ENCODE results near the gene AQP1. TPM values are rescaled to one million over a fixed set of nuclear protein-coding genes. Genes with fewer than 3 reads are reported as not detected.

Gene AQP1
- total RNA-seq, 1 donor = 0.42 TPM

DNA sequence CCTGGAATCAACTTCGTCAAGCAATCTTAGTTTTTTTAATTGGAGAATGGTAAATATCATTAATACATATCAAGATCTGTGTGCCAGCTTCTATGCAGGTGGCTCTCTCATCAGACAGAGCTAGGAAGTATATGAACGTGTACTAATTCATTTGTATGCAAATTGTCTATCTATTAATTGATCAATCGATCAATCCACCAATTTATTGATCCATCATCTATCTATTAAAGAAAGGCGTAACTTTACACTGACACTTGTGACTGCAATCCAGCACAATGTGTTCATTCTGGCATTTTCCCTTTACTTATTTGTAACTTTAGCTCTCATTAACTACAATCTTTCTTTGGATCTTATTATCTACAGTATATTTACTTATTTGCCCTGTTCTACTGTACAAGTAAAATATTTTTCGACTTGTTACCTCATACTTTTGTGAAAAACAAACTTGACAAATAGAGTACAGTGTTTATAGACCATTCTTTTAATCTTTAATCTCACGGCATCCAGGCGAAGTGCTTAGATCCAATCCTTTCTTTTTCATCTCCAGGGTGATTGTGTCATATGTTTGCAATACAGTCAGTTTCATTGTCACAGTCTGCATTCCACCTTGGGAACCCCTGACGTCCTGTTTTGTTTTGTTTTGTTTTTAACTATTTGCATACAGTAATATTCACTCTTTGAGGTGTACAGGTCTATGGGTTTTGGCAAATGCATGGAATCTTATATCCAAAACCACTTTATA lies 30.1 kb downstream of the AQP1 start:
- Histone ChIP-seq H3K4me1 (ENCODE audit: insufficient read depth, low read length) (no peaks in the 10 kb centered on the region), H3K9me3 (ENCODE audit: low read depth, low read length) (peaks cover 8% of the 10 kb centered on the region), H3K4me3 (ENCODE audit: low read length) (no peak overlapping the region), H3K27me3 (ENCODE audit: insufficient read depth, low read length) (peaks cover 31% of the 10 kb centered on the region)

DNA sequence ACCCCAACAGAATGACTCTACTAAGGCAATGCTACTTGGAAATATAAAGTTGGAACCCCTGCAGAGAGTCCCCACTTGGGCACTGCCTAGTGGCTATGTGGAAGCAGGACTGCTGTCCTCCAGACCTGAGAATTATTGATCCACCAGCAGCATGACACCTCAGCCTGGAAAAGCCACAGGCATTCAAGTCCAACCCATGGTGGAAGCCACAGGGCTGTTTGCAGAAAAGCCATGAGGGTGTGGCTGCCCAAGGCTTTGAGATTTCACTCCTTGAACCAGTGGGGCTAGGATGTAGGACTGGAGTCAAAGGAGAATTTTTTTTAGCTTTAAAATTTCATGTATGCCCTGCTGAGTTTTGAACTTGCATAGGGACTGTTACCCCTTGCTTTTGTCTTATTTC lies 38.5 kb downstream of the AQP1 start:
- H3K4me3 ChIP-seq (ENCODE audit: low read length) = no peak overlapping the region
- no peaks in the 10 kb centered on the region for H3K4me1 ChIP-seq (ENCODE audit: insufficient read depth, low read length)
- peaks cover 1% of the 10 kb centered on the region for H3K9me3 ChIP-seq (ENCODE audit: low read depth, low read length)
- H3K27me3 ChIP-seq (ENCODE audit: insufficient read depth, low read length) = peaks cover 9% of the 10 kb centered on the region

DNA sequence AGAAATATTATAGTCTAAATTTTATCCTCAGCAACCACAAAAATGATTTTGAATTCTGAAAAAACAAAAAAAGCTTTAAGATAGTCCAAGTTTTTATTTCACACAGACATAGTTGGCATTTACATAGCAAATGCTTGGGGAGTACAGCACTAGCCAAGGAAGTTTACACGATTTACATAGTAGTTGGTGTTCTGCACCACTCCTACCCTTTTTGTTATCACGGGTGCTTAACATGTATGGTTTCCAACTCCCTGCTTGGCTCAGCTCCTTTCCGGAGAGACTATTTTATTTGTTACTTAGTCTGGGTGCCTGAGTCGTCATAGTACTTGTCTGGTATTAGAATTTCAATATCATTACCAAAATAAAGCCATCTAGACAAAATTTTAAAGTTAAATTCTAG lies 43.3 kb downstream of the AQP1 start:
- Histone ChIP-seq H3K4me3 (ENCODE audit: low read length) (no peak overlapping the region), H3K27me3 (ENCODE audit: insufficient read depth, low read length) (peaks cover 8% of the 10 kb centered on the region), H3K4me1 (ENCODE audit: insufficient read depth, low read length) (no peaks in the 10 kb centered on the region), H3K9me3 (ENCODE audit: low read depth, low read length) (peaks cover 5% of the 10 kb centered on the region)

DNA sequence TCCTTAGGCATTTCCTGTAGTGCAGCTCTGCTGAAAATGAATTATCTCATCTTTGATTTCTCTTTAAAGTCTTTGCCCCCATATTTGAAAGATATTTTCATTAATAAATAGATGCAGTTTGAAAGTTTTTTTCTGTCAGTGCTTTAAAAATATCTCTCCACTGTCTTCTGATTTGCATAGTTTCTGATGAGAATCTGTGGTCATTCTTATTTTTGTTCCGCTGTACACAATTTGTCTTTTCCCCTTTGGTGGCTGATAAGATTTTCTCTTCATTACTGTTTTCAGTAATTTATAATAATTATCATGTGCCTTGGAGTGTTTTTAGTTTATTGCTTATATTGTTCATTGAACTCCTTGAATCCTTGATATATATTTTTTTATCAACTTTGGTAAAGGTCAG lies 45.1 kb downstream of the AQP1 start:
- H3K4me1 ChIP-seq (ENCODE audit: insufficient read depth, low read length) = no peaks in the 10 kb centered on the region
- peaks cover 5% of the 10 kb centered on the region for H3K9me3 ChIP-seq (ENCODE audit: low read depth, low read length)
- peaks cover 8% of the 10 kb centered on the region for H3K27me3 ChIP-seq (ENCODE audit: insufficient read depth, low read length)
- no peak overlapping the region for H3K4me3 ChIP-seq (ENCODE audit: low read length)

DNA sequence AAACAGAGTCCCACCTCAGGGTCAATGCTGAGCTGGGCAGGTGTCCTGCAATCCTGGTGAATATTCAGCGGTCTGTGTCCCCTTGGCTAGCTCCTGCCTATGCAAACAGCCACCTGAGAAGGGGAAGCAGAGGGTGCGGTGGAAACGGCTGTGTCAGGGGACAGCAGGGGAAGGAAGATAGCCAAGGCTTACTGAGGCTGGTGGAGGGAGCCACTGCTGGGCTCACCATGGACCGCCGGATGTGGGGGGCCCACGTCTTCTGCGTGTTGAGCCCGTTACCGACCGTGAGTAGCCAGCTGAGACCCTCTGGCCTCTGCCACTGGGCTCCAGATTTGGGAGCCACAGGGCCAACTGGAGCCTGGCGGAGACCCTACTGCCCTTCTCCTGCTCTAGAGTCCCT lies 52.2 kb downstream of the AQP1 start, which contains the start of gene GHRHR:
GHRHR (plus strand) TSS at position 112 of the 400 bp plus-strand sequence; CDS start at position 228, 116 bp downstream.
- H3K27me3 ChIP-seq (ENCODE audit: insufficient read depth, low read length) = no peaks in the 10 kb centered on the region
- no peaks in the 10 kb centered on the region for H3K4me1 ChIP-seq (ENCODE audit: insufficient read depth, low read length)
- H3K4me3 ChIP-seq (ENCODE audit: low read length) = no peak within 1 kb of the TSS
- H3K9me3 ChIP-seq (ENCODE audit: low read depth, low read length) = no peaks in the 10 kb centered on the region

DNA sequence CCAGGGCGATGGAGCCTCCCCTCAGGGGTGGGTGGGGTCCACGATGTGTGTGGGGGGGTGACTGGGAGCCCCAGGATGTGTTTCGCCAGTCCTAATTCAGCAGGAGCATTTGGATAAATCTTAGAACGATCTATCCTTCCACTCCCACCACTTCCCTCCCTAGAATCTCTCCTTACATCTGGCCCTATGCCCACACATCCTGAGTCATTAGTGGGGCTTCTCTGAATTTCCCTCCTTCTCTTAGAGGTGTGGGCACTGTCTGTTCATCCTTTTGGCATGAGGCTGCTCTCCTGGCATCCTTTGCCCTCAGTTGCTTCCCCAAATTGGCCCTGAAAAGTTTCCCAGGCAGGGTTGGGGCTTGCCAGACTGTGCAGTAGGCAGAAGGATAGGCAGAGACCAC lies 53.7 kb downstream of the AQP1 start:
- Histone ChIP-seq H3K27me3 (ENCODE audit: insufficient read depth, low read length) (no peaks in the 10 kb centered on the region), H3K4me3 (ENCODE audit: low read length) (no peak overlapping the region), H3K9me3 (ENCODE audit: low read depth, low read length) (no peaks in the 10 kb centered on the region), H3K4me1 (ENCODE audit: insufficient read depth, low read length) (no peaks in the 10 kb centered on the region)

DNA sequence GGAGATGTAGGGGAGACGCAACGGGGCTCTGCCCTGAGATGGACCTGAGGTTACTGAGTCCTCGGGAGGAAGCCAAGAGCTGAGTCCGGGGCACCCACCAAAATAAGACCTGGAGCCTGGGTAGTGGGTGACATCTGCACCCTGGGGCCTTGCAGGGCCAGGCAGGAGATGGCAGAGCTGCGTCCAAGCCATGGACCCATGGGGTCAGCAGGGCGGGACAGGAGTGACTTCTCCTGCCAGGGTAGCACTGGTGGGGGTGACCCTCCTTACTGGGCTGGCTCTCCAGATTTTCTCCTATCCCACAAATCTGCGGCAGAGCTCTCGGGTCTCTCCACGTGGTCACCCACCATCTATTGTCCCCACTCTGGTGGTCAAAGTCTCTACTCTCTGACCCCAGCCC lies 54.2 kb downstream of the AQP1 start:
- no peaks in the 10 kb centered on the region for H3K4me1 ChIP-seq (ENCODE audit: insufficient read depth, low read length)
- H3K4me3 ChIP-seq (ENCODE audit: low read length) = no peak overlapping the region
- H3K27me3 ChIP-seq (ENCODE audit: insufficient read depth, low read length) = no peaks in the 10 kb centered on the region
- no peaks in the 10 kb centered on the region for H3K9me3 ChIP-seq (ENCODE audit: low read depth, low read length)

DNA sequence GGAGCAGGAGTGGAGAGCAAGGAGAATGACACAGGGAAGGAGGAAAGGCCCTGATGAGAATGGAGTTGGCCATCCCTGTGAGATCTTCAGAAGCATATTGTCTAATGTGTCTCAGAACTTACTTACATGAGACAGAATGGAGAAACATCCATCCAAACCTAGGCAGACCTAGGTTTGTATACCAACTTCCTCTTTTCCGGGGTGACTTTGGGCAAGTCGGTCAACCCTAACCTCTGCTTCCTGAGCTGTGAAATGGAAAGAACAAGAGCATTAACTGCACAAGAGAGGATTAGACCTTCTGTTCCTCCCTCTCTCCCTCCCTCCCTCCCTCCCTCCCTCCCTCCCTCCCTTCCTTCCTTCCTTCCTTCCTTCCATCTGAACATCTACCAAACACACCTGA lies 56.6 kb downstream of the AQP1 start:
- Histone ChIP-seq H3K9me3 (ENCODE audit: low read depth, low read length) (no peaks in the 10 kb centered on the region), H3K4me1 (ENCODE audit: insufficient read depth, low read length) (no peaks in the 10 kb centered on the region), H3K27me3 (ENCODE audit: insufficient read depth, low read length) (no peaks in the 10 kb centered on the region), H3K4me3 (ENCODE audit: low read length) (no peak overlapping the region)

DNA sequence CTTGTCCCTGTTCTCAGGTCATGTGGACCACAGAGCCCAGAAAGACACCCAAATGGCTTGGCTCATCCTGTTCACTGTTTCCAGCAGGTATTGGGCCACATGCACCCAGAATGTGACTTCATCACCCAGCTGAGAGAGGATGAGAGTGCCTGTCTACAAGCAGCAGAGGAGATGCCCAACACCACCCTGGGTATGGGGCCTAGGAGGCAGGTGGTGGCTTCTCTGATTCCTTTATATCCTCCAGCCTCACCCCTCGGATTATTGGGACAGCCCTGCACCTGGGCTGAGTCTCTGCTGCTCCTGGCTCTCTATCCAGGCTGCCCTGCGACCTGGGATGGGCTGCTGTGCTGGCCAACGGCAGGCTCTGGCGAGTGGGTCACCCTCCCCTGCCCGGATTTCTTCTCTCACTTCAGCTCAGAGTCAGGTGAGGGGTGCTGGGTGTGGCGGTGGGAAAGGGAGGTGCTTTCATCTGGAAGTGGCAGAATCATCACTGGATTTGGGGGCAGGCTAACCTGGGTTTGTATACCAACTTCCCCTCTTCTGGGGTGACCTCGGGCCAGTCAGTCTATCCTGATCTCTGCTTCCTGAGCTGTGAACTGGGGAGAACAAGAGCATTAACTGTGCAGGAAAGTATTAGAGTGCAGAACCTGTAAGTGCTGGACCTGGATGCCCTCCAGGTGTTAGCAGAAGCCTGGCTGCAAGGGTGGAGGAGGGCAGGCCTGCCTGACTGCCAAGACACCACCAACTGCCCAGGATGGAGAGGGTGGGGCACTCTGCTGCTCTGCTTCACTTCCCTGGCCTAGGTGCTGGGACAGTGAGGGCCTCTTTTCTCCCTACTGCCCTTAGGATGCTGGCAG lies 57.3 kb downstream of the AQP1 start:
- Histone ChIP-seq H3K27me3 (ENCODE audit: insufficient read depth, low read length) (no peaks in the 10 kb centered on the region), H3K9me3 (ENCODE audit: low read depth, low read length) (no peaks in the 10 kb centered on the region), H3K4me3 (ENCODE audit: low read length) (no peak overlapping the region), H3K4me1 (ENCODE audit: insufficient read depth, low read length) (no peaks in the 10 kb centered on the region)

DNA sequence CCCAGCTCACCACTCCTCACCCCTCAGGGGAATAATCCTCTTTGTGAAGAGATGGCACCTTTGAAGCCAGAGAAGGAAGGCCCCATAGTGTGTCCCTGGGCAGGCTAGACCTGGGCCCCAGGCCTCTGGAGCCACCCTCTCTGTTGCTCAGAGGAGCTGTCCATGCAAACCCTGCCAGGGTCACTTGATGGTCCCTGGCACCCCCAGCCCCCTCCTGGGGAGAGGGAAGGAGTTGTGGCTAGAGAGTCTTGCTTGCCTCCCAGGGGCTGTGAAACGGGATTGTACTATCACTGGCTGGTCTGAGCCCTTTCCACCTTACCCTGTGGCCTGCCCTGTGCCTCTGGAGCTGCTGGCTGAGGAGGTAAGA lies 57.9 kb downstream of the AQP1 start:
- H3K27me3 ChIP-seq (ENCODE audit: insufficient read depth, low read length) = no peaks in the 10 kb centered on the region
- H3K9me3 ChIP-seq (ENCODE audit: low read depth, low read length) = no peaks in the 10 kb centered on the region
- H3K4me1 ChIP-seq (ENCODE audit: insufficient read depth, low read length) = no peaks in the 10 kb centered on the region
- H3K4me3 ChIP-seq (ENCODE audit: low read length) = no peak overlapping the region

DNA sequence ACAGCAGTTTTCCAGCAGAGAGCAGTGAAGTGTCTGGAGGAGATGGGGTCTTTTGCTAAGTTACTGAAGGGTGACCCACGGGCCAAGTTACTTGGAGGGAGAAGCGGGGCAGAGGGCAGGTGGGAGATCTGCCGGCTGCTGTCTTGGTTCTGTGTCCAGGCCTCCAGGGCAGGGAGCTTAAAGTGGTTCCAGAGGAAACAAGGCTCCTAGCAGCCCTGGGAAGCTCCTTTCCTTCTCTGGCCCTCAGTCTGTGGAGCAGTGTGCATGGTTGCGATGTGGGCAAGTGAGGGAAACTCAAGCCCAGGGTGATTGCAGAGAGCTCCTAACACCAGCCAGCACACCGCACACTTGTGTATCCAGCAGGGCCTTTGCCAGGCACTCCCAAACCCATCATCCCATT lies 58.4 kb downstream of the AQP1 start:
- no peak overlapping the region for H3K4me3 ChIP-seq (ENCODE audit: low read length)
- no peaks in the 10 kb centered on the region for H3K9me3 ChIP-seq (ENCODE audit: low read depth, low read length)
- no peaks in the 10 kb centered on the region for H3K27me3 ChIP-seq (ENCODE audit: insufficient read depth, low read length)
- no peaks in the 10 kb centered on the region for H3K4me1 ChIP-seq (ENCODE audit: insufficient read depth, low read length)

DNA sequence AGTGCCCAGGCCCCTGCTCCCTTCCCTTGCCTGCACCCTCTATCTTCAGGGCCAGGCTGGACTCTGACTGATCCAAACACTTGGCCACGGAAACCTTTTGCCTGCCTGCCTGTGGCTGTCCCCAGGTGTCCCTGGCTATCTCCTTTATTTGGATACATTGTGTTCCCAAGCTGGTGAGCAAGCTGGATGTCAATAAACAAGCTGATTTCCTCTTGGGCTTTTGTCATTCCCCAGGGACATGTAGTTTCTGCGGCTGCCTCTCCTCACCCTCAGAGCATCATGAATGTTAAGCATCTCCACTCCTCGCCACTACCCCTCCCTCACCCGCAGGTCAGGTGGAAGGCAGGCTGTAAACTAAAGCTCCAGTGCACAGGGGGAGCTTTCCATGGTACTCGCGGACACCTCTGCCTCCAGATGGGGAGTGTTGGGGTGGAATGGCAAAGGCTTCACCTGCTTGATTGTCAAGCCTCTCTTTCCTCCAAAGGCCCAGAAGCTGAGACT lies 59.0 kb downstream of the AQP1 start:
- H3K9me3 ChIP-seq (ENCODE audit: low read depth, low read length) = no peaks in the 10 kb centered on the region
- H3K4me3 ChIP-seq (ENCODE audit: low read length) = no peak overlapping the region
- H3K4me1 ChIP-seq (ENCODE audit: insufficient read depth, low read length) = no peaks in the 10 kb centered on the region
- H3K27me3 ChIP-seq (ENCODE audit: insufficient read depth, low read length) = no peaks in the 10 kb centered on the region

DNA sequence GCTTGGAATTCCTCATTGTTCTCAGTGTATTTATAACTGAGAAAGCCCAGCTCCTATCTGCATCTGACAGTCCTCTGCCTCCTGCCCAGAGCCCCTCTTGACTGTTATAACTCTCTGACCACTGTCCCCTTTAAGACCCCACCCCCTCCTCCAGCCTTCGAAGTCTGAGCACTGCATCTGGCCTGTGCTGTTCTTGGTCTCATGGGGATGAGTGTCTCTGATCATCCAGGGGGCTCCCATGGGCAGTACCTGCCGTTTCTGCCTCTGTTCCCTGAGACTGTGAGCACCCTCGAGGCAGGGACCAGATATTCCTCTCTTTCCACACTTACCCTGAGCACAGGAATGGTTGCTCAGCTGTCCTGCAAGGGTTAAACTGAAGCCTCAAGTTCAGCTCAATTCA lies 59.8 kb downstream of the AQP1 start:
- Histone ChIP-seq H3K4me3 (ENCODE audit: low read length) (no peak overlapping the region), H3K27me3 (ENCODE audit: insufficient read depth, low read length) (no peaks in the 10 kb centered on the region), H3K4me1 (ENCODE audit: insufficient read depth, low read length) (no peaks in the 10 kb centered on the region), H3K9me3 (ENCODE audit: low read depth, low read length) (no peaks in the 10 kb centered on the region)

DNA sequence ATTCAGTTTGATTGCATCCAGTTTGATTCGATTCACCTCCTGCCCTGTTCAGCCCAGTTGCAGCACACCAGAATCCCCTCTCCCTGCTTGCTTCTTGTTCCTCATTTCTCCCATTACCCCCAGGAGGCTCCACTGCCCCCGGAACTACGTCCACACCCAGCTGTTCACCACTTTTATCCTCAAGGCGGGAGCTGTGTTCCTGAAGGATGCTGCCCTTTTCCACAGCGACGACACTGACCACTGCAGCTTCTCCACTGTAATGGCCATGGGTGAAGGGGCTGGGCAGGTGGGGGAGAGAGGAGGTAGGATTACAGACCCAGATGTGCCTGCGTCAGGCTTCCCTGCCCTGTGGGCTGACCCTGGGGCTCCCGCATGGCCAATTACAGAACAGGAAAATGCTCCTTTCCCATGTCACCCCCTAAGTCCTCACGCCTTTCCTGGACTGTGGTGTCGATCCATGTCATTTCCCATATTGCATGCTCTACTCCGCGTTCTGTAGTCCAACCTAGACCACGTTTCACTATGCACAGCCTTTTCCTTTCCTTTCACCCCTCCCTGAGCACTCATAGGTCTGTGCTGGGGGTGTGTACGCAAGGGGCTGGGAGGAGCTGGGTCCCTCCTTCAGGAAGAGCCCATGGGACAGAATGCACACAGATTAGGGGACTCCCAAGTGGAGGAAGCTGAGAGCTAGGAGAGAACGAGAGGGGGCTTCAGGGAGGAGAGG lies 60.3 kb downstream of the AQP1 start:
- no peaks in the 10 kb centered on the region for H3K27me3 ChIP-seq (ENCODE audit: insufficient read depth, low read length)
- H3K4me3 ChIP-seq (ENCODE audit: low read length) = no peak overlapping the region
- no peaks in the 10 kb centered on the region for H3K4me1 ChIP-seq (ENCODE audit: insufficient read depth, low read length)
- H3K9me3 ChIP-seq (ENCODE audit: low read depth, low read length) = no peaks in the 10 kb centered on the region

DNA sequence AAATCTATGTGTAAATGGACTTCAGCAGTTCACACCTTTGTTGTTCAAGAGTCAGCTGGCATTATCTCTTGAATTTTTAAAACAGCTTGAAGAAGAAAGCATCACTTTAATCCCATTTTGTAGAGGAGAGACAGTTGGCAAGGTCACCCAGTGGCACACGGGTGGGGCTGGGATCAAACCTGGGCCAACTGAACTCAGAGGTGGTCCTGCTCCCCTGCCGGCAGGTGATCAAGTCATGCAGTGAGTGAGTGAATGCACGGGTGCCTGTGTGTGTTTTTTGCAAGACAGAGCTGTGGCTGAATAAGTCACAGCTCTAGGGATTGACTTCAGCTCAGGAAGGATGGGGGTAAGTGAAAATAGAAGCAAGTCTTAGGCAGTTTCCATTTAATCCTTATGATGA lies 61.6 kb downstream of the AQP1 start:
- no peaks in the 10 kb centered on the region for H3K27me3 ChIP-seq (ENCODE audit: insufficient read depth, low read length)
- H3K4me3 ChIP-seq (ENCODE audit: low read length) = no peak overlapping the region
- H3K4me1 ChIP-seq (ENCODE audit: insufficient read depth, low read length) = no peaks in the 10 kb centered on the region
- no peaks in the 10 kb centered on the region for H3K9me3 ChIP-seq (ENCODE audit: low read depth, low read length)

Measured in mononuclear cell (primary cell).